Anterior cingulate cortex (tissue), 58 donors: ENCODE measurements around the gene NT5C3A.
"Not testable (repeated sequence)": the region's sequence is repeated elsewhere in the genome, so short reads cannot be mapped to it uniquely, and the experiment has no call there.

Source experiments
- DNase-seq, 58 donors: peaks; one replicate each; lab custom pipeline; 2025; lab: John Stamatoyannopoulos, UW

NT5C3A gene

DNA sequence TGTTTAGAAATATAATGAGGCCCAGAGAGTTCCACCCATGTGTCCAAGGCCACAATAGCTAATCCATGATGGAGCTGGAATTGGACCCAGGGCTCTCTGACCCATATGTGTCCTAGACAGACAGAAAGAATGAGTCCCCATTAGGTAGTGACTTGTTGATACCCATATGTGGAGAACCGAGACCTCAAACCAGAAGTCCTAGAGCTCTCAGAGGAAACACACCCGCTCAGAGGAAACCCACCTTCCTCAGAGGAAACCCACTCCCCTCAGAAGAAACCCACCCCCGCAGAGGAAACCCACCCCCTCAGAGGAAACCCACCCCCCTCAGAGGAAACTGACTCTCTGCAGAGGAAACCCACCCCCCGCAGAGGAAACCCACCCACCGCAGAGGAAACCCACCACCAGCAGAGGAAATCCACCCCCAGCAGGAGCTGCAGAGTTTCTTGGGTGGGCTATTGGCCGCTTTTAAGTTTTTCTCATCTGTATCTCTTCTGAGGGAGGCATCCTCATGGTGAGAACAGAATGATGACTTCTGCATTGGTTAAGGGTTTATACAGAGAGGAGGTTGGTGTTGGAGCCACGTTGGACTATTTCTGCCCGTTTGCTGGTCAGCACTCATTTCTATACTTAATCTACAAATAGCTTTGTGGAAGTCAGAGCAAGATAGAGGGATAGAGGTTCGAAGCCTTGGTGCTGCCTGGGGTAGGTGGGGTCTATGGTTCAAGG, 70.4 kb downstream of the NT5C3A start:
- DNase-seq = not testable (repeated sequence)

- not testable (repeated sequence) for DNase-seq
Measured at GRCh38 chr7:32991068-32991585, 71.4 kb downstream of the NT5C3A start.

GRCh38 chr7:32988148-32988547, 74.4 kb downstream of the NT5C3A start:
- not testable (repeated sequence) for DNase-seq

GRCh38 chr7:32979902-32980301, 82.7 kb downstream of the NT5C3A start:
- not testable (repeated sequence) for DNase-seq

DNA sequence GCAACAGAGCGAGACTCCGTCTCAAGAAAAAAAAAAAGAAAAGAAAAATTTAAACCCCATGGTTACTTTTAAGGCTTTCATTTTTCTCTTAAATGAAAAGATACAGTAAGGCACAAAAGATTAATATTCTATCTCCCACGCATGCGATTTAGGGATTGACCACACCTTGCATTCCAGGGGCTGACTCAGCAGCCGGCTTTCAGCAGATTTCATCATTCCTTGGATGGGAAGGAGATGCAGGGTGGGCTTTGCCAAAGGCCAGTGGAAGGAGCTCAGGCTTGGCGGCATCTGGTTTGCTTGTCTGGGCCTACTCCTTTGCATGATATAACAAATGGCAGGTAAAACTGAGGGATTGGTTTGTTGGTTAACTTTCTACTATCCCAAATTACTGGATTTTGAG, 83.3 kb downstream of the NT5C3A start:
- DNase-seq = not testable (repeated sequence)

DNA sequence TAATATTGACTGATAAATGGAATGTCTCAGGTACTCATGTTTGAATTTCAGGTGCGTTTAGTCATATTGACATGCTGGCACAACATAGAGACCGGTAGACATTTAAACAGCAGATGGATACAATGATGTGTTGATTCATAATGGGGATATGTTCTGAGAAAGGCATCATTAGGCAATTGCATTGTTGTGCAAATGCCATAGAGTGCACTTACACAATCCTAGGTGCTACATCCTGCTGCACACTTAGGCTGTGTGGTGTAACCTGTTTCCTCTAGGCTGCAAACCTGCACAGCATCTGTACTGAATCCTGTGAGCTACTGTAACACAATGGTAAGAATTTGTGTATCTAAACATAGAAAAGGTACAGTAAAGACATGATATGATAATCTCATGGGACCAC, 85.4 kb downstream of the NT5C3A start:
- not testable (repeated sequence) for DNase-seq

GRCh38 chr7:32971967-32972366, 90.6 kb downstream of the NT5C3A start:
- DNase-seq = not testable (repeated sequence)

DNA sequence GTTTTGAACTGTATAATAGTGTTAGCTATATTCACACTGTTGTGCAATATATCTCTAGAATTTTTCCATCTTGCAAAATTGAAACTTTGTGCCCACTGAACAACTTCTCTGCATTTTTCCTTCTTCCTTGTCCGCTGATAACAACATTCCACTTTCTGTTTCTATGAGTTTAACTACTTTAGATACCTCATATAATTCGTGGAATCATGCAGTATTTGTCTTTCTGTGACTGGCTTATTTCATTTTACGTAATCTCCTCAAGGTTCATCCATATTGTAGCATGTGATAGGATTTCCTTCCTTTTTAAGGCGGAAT, 95.4 kb downstream of the NT5C3A start:
- not testable (repeated sequence) for DNase-seq

DNA sequence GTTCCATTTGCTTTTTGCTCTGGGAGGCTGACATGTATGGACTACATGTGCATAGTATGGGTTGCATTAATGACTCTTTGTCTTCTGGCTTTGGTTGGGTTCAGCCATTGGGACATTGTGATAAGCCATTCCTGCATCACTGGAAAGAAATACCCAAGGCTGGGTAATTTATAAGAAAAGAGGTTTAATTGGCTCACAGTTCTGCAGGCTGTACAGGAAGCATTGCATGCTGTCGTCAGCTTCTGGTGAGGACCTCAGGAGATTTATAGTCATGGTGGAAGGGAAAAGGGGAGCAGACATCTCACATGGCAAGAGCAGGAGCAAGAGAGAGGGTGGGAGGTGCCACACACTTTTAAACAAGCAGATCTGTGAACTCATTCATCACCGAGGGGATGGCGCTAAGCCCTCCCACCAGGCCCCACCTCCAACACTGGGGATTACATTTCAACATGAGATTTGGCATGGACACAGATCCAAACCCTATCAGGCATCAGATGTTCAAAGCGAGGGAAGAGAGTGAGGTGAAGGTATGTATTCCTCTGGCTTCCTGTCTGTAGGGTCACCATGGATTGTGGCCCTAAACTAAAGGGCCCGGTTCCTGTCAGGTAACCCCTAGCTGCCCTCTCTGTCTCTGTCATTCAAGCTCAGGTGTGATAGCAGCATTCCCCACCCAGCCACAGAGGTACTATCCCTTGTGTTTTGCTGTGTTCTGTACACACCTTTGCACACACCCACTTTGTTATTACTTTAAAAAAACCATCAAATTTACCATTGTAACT, 95.9 kb downstream of the NT5C3A start:
- not testable (repeated sequence) for DNase-seq

- DNase-seq = peak in 26 of 58 donors; percentile 2 to 70 (median 20)
Measured at GRCh38 chr7:32964461-32965159, 98.0 kb downstream of the NT5C3A start.
